Colonic mucosa (tissue), 4 donors: Measurements from ENCODE around the gene CHN2. TPM values are rescaled to one million over a fixed set of nuclear protein-coding genes. Genes with fewer than 3 reads are reported as not detected.

Source experiments
- DNase-seq: peaks from one replicate; pipeline ENCODE4 v3.0.0-alpha.2; 2020
- H3K27ac ChIP-seq: fragments of 200-600 bp; one replicate; pipeline ENCODE4 v1.8.0; 2021
- H3K27me3 ChIP-seq: fragments of 200-600 bp; one replicate; pipeline ENCODE4 v1.8.0; 2021
- H3K36me3 ChIP-seq: fragments of 200-600 bp; one replicate; pipeline ENCODE4 v1.8.0; 2021
- H3K4me1 ChIP-seq: fragments of 200-600 bp; one replicate; pipeline ENCODE4 v1.8.0; 2021; ENCODE audit warnings: mild to moderate bottlenecking
- H3K4me3 ChIP-seq: fragments of 200-600 bp; one replicate; pipeline ENCODE4 v1.8.0; 2021
- H3K9ac ChIP-seq, 2 donors: one replicate each; pipeline ENCODE4 v1.7.0; 2013; ENCODE audit warnings: control low read depth in 2 of 2, low read depth in 2 of 2, low read length in 2 of 2
- H3K9me3 ChIP-seq: fragments of 200-600 bp; one replicate; pipeline ENCODE4 v1.8.0; 2021
- intact Hi-C: fragments of 100-400 bp; cut with DNase I; formaldehyde crosslinking; loops from one replicate; pipeline ENCODE4 v1.14.1; 2022
- total RNA-seq, 2 donors: library from RNA; stranded (reverse); fragmentation: NEBNext Ultra II Directional in 1 of 2; extraction: Animal tissue kit (Norgen Biotek cat#: 25700) in 1 of 2; gene quantifications; one replicate each; pipeline ENCODE4 v1.2.1, GENCODE V29; 2021
- TF ChIP-seq, protein P1 (sequence below): fragments of 200-600 bp; IDR thresholded peaks from one replicate; pipeline ENCODE4 v1.8.0; 2022; ENCODE audit warnings: antibody characterized with exemption, mild to moderate bottlenecking
- donor health status: healthy.
- donor health status: DM: no; HTN: no; CAD: no.
- donor health status: DM: no; HTN: no; CAD: no.

CHN2 gene
- total RNA-seq, 2 donors from 2014 or later = 12.8 to 19.8 TPM

DNA sequence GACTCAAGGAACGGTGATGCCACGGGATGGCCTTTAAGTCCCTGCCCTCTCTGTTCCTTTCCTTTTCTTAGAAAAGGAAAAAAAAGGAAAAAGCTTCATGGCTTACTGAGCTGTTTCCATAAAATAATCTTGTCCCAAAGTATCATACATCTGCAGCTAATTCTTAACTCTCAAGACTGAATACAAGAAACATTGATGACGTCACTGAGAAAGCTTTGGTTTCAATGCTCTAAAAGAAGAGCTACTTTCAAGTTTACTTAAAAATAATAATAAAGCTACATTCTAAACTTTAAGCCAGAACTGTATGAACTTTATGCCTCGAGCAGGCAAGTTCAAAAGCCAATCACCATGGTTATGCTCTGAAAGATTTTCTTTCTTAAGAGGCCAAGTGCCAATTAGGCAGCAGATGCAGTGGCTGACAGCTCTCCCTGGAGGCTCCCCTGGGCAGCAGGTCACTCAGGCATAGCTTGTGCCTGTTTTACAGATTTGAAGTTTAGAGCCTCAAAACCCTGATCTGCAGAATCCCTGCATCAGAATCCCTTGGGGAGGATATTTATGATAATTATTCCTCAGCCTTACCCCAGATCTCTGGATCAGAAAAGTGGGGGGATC lies 165.0 kb downstream of the CHN2 start:
- TF ChIP-seq, protein P1, sequence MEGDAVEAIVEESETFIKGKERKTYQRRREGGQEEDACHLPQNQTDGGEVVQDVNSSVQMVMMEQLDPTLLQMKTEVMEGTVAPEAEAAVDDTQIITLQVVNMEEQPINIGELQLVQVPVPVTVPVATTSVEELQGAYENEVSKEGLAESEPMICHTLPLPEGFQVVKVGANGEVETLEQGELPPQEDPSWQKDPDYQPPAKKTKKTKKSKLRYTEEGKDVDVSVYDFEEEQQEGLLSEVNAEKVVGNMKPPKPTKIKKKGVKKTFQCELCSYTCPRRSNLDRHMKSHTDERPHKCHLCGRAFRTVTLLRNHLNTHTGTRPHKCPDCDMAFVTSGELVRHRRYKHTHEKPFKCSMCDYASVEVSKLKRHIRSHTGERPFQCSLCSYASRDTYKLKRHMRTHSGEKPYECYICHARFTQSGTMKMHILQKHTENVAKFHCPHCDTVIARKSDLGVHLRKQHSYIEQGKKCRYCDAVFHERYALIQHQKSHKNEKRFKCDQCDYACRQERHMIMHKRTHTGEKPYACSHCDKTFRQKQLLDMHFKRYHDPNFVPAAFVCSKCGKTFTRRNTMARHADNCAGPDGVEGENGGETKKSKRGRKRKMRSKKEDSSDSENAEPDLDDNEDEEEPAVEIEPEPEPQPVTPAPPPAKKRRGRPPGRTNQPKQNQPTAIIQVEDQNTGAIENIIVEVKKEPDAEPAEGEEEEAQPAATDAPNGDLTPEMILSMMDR = no peak
- H3K4me3 ChIP-seq = no peak overlapping the region
- no peaks in the 10 kb centered on the region for H3K27me3 ChIP-seq
- H3K9ac ChIP-seq = no peak overlapping the region
- H3K27ac ChIP-seq = no peak overlapping the region
- intact Hi-C loops = no loop called here
- no peak for DNase-seq
- no peaks in the 10 kb centered on the region for H3K9me3 ChIP-seq
- H3K36me3 ChIP-seq = no peaks in the 10 kb centered on the region
- H3K4me1 ChIP-seq = no peaks in the 10 kb centered on the region

DNA sequence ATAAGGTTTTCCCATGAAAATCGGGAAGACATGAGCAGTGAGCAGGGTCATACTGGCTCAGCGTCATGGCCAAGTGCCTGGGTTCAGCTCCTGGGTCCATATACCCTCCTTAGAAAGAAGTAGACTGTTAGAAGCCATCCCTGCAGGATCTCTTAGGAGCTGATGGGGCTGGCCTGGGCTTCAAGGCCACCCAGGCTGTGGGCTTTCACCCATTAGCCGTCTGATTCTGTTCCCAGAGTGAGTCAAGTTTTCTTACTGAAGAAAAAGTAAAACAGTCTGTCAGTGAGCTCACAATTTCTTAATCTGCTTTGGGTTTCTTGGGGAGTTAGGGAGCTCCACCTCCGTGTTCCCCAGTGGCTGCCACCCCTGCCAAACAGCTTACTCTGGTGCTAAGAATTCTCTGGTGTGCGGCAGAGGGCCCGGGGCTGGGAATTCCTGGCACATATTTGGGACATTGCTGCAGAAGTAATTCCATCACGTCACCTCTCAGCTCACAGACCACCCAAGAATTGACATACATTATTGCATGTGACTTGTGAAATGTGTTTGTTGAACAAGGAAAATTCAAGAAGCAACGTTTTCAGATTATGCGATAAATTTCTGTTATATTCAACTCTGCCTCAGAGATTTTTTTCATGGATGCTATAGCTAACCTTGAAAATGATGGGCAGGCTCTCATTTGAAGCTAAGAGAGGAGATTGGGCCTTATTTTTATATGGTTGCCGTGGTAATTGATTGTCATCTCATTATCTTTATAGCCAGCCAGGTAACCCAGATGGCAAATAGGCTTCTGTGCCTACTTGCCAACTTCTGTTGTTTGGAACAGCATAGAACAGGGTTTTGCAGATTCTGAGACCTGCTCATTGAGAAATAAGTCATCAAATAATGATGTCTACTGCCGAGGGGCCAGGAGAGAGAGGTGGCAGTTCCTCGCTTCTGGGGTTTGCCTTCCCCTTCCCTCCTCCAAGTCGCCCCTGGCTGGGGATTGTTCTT lies 166.4 kb downstream of the CHN2 start:
- H3K4me1 ChIP-seq = no peaks in the 10 kb centered on the region
- no peaks in the 10 kb centered on the region for H3K9me3 ChIP-seq
- H3K36me3 ChIP-seq = no peaks in the 10 kb centered on the region
- no peak overlapping the region for H3K4me3 ChIP-seq
- H3K27me3 ChIP-seq = no peaks in the 10 kb centered on the region
- TF ChIP-seq, protein P1 = no peak
- no peak overlapping the region for H3K9ac ChIP-seq
- DNase-seq = no peak
- intact Hi-C loops = no loop called here
- H3K27ac ChIP-seq = no peak overlapping the region

DNA sequence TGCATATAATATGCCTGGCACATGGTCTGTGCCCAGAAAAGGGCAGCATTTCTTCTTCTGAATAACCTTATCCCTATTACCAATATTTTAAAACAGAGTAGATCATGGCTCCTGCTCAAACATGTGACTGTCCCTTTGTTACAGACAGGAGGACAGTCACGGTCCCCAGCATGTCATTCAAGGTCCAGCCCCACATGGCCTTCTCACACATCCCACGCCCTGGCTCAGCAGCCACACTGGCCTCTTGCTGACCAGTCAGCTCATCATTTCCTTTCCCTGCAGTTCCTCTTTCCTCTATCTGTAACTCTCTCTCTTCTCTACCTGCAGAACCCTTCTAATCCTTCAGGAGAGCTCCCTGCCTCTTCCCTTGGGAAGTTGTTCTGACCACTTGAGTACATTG lies 167.8 kb downstream of the CHN2 start:
- Histone ChIP-seq H3K36me3 (no peaks in the 10 kb centered on the region), H3K9me3 (no peaks in the 10 kb centered on the region), H3K9ac (no peak overlapping the region), H3K27me3 (no peaks in the 10 kb centered on the region), H3K27ac (no peak overlapping the region), H3K4me3 (no peak overlapping the region), H3K4me1 (no peaks in the 10 kb centered on the region)
- TF ChIP-seq, protein P1 = no peak
- intact Hi-C loops = no loop called here
- DNase-seq = no peak

DNA sequence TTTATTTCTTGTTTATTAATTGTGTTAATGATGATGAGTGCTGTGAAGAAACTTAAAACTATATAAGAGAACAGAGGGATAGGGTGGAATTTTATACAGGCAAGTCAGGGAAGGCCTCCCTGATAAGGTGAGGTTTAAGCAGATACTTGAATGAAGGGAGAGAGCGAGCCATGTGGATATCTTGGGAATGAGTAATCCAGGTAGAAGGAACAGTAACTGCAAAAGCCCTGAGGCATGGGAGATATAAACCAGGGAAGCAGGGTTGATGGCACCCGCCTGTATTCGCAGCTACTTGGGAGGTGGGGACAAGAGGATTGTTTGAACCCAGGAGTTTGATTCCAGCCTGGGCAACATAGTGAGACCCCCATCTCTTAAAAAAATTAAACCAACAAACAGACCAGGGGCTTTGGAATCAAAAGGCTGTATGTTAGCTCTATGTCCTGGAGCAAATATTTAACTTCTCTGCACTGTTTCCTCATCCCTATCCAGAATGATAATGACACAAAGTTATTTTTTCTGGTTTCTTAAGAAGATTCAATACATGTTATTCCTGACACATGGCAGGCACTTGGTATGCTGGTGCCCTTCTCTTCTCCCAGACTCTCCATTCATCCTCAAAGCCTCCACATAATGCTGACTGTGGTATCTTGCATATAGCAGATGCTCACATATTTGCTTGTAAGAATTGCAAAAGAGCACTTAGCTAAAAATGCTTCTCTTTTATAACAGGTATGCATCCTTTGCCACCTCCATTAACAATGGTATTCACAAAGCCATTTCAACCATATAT lies 169.3 kb downstream of the CHN2 start:
- Histone ChIP-seq H3K9me3 (no peaks in the 10 kb centered on the region), H3K27ac (no peak overlapping the region), H3K4me1 (no peaks in the 10 kb centered on the region), H3K9ac (no peak overlapping the region), H3K4me3 (no peak overlapping the region), H3K36me3 (no peaks in the 10 kb centered on the region), H3K27me3 (no peaks in the 10 kb centered on the region)
- TF ChIP-seq, protein P1 = no peak
- no peak for DNase-seq
- intact Hi-C loops = no loop called here

DNA sequence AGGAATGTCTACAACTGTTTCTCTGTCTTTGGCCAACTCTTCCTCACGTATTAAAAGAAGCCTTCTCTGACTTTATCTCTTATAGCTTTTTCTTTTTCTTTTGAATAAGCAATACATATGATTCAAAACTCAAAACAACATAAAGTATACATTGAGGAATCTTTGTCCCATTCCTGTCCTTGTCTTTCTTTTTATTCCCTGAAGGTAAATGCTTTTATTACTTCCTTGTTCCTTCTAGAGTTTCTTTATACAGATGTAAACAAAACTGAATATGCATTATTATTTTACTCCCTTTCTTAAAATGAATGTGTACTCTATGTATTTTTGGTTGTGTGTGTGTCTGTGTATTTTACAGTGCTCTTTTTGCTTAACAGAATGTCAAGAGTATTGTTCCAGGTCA lies 170.1 kb downstream of the CHN2 start:
- no peak overlapping the region for H3K9ac ChIP-seq
- no peaks in the 10 kb centered on the region for H3K27me3 ChIP-seq
- TF ChIP-seq, protein P1 = no peak
- DNase-seq = no peak
- H3K4me1 ChIP-seq = no peaks in the 10 kb centered on the region
- intact Hi-C loops = no loop called here
- no peaks in the 10 kb centered on the region for H3K36me3 ChIP-seq
- H3K4me3 ChIP-seq = no peak overlapping the region
- H3K27ac ChIP-seq = peak overlapping the region; percentile 34
- no peaks in the 10 kb centered on the region for H3K9me3 ChIP-seq
